H1 (cell line): ENCODE data around the gene LCNL1. TPM values are rescaled to one million over a fixed set of nuclear protein-coding genes. Genes with fewer than 3 reads are reported as not detected.

Experiments used
- CTCF ChIA-PET: fragments of 300-600 bp; sonication (Branson Sonifier 250); formaldehyde crosslinking; loops from one replicate; lab custom pipeline; 2021; ENCODE audit not compliant: partially characterized antibody; lab: Charles Lee
- POLR2A ChIA-PET: fragments of 300-600 bp; sonication (Branson Sonifier 250); formaldehyde crosslinking; loops from one replicate; lab custom pipeline; 2021; ENCODE audit warnings: inconsistent platforms; ENCODE audit not compliant: partially characterized antibody; lab: Charles Lee
- DNase-seq, 2 experiments: peaks; one replicate each; pipeline versions ENCODE4 v3.0.0 to v3.0.0-alpha.2; 2010 to 2022; ENCODE audit warnings: low spot score in 2 of 2, low read depth in 1 of 2, mixed read lengths in 1 of 2
- FAIRE-seq: peaks from 2 replicates; lab custom pipeline; 2011; peaks lifted over from hg19 to GRCh38; lab: Jason Lieb, UNC
- H2AFZ ChIP-seq: 2 replicates; pipeline ENCODE4 v1.8.1; 2012; ENCODE audit warnings: low read length, inconsistent platforms
- H2AK5ac ChIP-seq: 2 replicates; pipeline ENCODE4 v1.6.1; 2013; ENCODE audit warnings: low read depth, low read length
- H2BK120ac ChIP-seq: replicated peaks from 2 replicates; pipeline ENCODE3; 2013; ENCODE audit warnings: low read depth, low read length, inconsistent platforms
- H2BK12ac ChIP-seq: 2 replicates; pipeline ENCODE4 v1.6.1; 2013; ENCODE audit warnings: low read depth, low read length
- H2BK15ac ChIP-seq: 2 replicates; pipeline ENCODE4 v1.6.1; 2013; ENCODE audit warnings: low read length
- H2BK20ac ChIP-seq: 2 replicates; pipeline ENCODE4 v1.6.1; 2013; ENCODE audit warnings: low read length
- H2BK5ac ChIP-seq: 2 replicates; pipeline ENCODE4 v1.6.1; 2013; ENCODE audit warnings: low read depth, low read length
- H3K14ac ChIP-seq: 2 replicates; pipeline ENCODE4 v1.6.1; 2013; ENCODE audit warnings: inconsistent platforms; ENCODE audit not compliant: insufficient read length
- H3K18ac ChIP-seq: 2 replicates; pipeline ENCODE4 v1.6.1; 2013; ENCODE audit warnings: low read length; ENCODE audit errors: extremely low read depth
- H3K23ac ChIP-seq: 2 replicates; pipeline ENCODE4 v1.6.1; 2013; ENCODE audit warnings: inconsistent platforms; ENCODE audit not compliant: insufficient read length
- H3K23me2 ChIP-seq: 2 replicates; pipeline ENCODE4 v1.6.1; 2013; ENCODE audit warnings: low read depth, low read length
- H3K27ac ChIP-seq: 2 replicates; pipeline ENCODE4 v1.6.1; 2011; ENCODE audit warnings: low read depth, low read length, inconsistent platforms
- H3K27me3 ChIP-seq, 4 experiments: replicated peaks in 1 of 4; 1 replicate in 1 of 4; 2 replicates in 3 of 4; pipeline versions ENCODE4 v1.6.1 to v1.8.1; 2011 to 2013; ENCODE audit warnings: low read length in 3 of 4, mild to moderate bottlenecking in 3 of 4, inconsistent platforms in 2 of 4, mixed read lengths in 2 of 4, moderate library complexity in 1 of 4; ENCODE audit not compliant: control insufficient read depth in 3 of 4, insufficient read depth in 3 of 4; ENCODE audit errors: extremely low read depth in 1 of 4
- H3K36me3 ChIP-seq, 4 experiments: 2 replicates each; pipeline versions ENCODE4 v1.6.1 to v1.8.1; 2011 to 2013; ENCODE audit warnings: mild to moderate bottlenecking in 4 of 4, low read length in 3 of 4, moderate library complexity in 2 of 4, control low read depth in 1 of 4, inconsistent platforms in 1 of 4; ENCODE audit not compliant: insufficient read depth in 4 of 4, control insufficient read depth in 2 of 4
- H3K4ac ChIP-seq: replicated peaks from 2 replicates; pipeline ENCODE3; 2013; ENCODE audit warnings: low read length, low read depth, mixed read lengths, inconsistent platforms; ENCODE audit not compliant: insufficient read length
- H3K4me1 ChIP-seq, 4 experiments: replicated peaks in 1 of 4; 1 replicate in 1 of 4; 2 replicates in 3 of 4; pipeline versions ENCODE4 v1.6.1 to v1.8.1; 2011 to 2013; ENCODE audit warnings: low read length in 3 of 4, inconsistent platforms in 2 of 4, mixed read lengths in 1 of 4; ENCODE audit not compliant: insufficient read depth in 4 of 4, control insufficient read depth in 3 of 4
- H3K4me2 ChIP-seq, 2 experiments: 2 replicates each; pipeline versions ENCODE4 v1.6.1 to v1.8.1; 2011 to 2013; ENCODE audit warnings: low read depth in 2 of 2, low read length in 2 of 2, control low read depth in 1 of 2, inconsistent platforms in 1 of 2, mild to moderate bottlenecking in 1 of 2; ENCODE audit not compliant: insufficient read depth in 1 of 2
- H3K4me3 ChIP-seq, 4 experiments: fragments of 200-600, 300-600 bp in 1 of 4; sonication (generic), shearing (Covaris generic), sonication (Bioruptor Twin) in 1 of 4; 2 replicates each; pipeline versions ENCODE4 v1.5.1 to v1.8.1; 2011 to 2016; ENCODE audit warnings: low read length in 4 of 4, low read depth in 3 of 4, control low read depth in 2 of 4, inconsistent platforms in 2 of 4, mild to moderate bottlenecking in 2 of 4, mixed read lengths in 1 of 4, moderate library complexity in 1 of 4; ENCODE audit not compliant: insufficient read depth in 2 of 4; ENCODE audit errors: extremely low read depth in 1 of 4
- H3K56ac ChIP-seq: replicated peaks from 2 replicates; pipeline ENCODE3; 2013; ENCODE audit warnings: low read depth, mild to moderate bottlenecking, mixed read lengths, low read length, inconsistent platforms; ENCODE audit not compliant: insufficient read length
- H3K79me1 ChIP-seq: 2 replicates; pipeline ENCODE4 v1.6.1; 2013; ENCODE audit warnings: low read depth, low read length, control low read depth
- H3K79me2 ChIP-seq, 2 experiments: 2 replicates each; pipeline versions ENCODE4 v1.6.1 to v1.8.1; 2012 to 2013; ENCODE audit warnings: low read length in 2 of 2, mild to moderate bottlenecking in 2 of 2, inconsistent platforms in 1 of 2; ENCODE audit not compliant: insufficient read depth in 2 of 2, control insufficient read depth in 1 of 2
- H3K9ac ChIP-seq, 4 experiments: replicated peaks in 1 of 4; 1 replicate in 1 of 4; 2 replicates in 3 of 4; pipeline versions ENCODE4 v1.6.1 to v1.8.1; 2011 to 2013; ENCODE audit warnings: low read depth in 3 of 4, low read length in 3 of 4, control low read depth in 2 of 4, mild to moderate bottlenecking in 2 of 4, moderate library complexity in 2 of 4, inconsistent platforms in 1 of 4; ENCODE audit errors: extremely low read depth in 1 of 4
- H3K9me3 ChIP-seq, 2 experiments: 2 replicates each; pipeline versions ENCODE4 v1.6.1 to v1.8.1; 2012 to 2013; ENCODE audit warnings: mild to moderate bottlenecking in 2 of 2, moderate library complexity in 2 of 2, control low read depth in 1 of 2, inconsistent platforms in 1 of 2, low read depth in 1 of 2, low read length in 1 of 2, mixed read lengths in 1 of 2; ENCODE audit not compliant: insufficient read depth in 2 of 2
- H4K20me1 ChIP-seq, 2 experiments: replicated peaks in 1 of 2; 2 replicates each; pipeline versions ENCODE3 to v1.8.1; 2011 to 2013; ENCODE audit warnings: inconsistent platforms in 2 of 2, low read length in 2 of 2, mild to moderate bottlenecking in 1 of 2; ENCODE audit not compliant: insufficient read depth in 2 of 2, control insufficient read depth in 1 of 2
- H4K5ac ChIP-seq: 2 replicates; pipeline ENCODE4 v1.6.1; 2013; ENCODE audit warnings: low read length, low read depth, mixed read lengths, inconsistent platforms; ENCODE audit not compliant: insufficient read length
- H4K8ac ChIP-seq: 2 replicates; pipeline ENCODE4 v1.8.0; 2013; ENCODE audit warnings: mild to moderate bottlenecking, moderate library complexity, low read length, inconsistent platforms; ENCODE audit not compliant: insufficient read depth; ENCODE audit errors: extremely low read depth
- H4K91ac ChIP-seq: replicated peaks from 2 replicates; pipeline ENCODE3; 2013; ENCODE audit warnings: low read length, mixed read lengths, inconsistent platforms; ENCODE audit not compliant: insufficient read length
- EGR1 ChIP-seq: IDR thresholded peaks from 2 replicates; pipeline ENCODE4 v1.6.1; 2011; ENCODE audit warnings: low read depth, low read length, borderline replicate concordance
- FOSL1 ChIP-seq: IDR thresholded peaks from 2 replicates; pipeline ENCODE4 v1.6.1; 2011; ENCODE audit warnings: mild to moderate bottlenecking, low read depth, low read length, moderate library complexity; ENCODE audit not compliant: insufficient read depth
- SP4 ChIP-seq: IDR thresholded peaks from 2 replicates; pipeline ENCODE4 v1.6.1; 2012; ENCODE audit warnings: low read length, inconsistent platforms
- TAF1 ChIP-seq: IDR thresholded peaks from 2 replicates; pipeline ENCODE4 v1.6.1; 2011; ENCODE audit warnings: mild to moderate bottlenecking, low read depth, low read length
- TAF7 ChIP-seq: optimal IDR thresholded peaks from 2 replicates; pipeline ENCODE3; 2011; ENCODE audit warnings: low read depth, mild to moderate bottlenecking, inconsistent platforms, low read length, moderate library complexity, borderline replicate concordance
- TEAD4 ChIP-seq: IDR thresholded peaks from 2 replicates; pipeline ENCODE4 v1.6.1; 2012; ENCODE audit warnings: low read depth, low read length, inconsistent platforms, mixed read lengths
- WGBS, 2 experiments: shearing (Covaris generic) in 1 of 2; methylation state at CpG; one replicate each; pipeline versions ENCODE4 v1.1.6 to v1.1.7; 2013 to 2015; ENCODE audit warnings: low lambda C conversion rate in 2 of 2, mixed read lengths in 2 of 2, inconsistent platforms in 1 of 2, low coverage in 1 of 2, missing lambda C conversion rate in 1 of 2; ENCODE audit not compliant: insufficient replicate concordance in 2 of 2, insufficient coverage in 1 of 2, insufficient read length in 1 of 2; ENCODE audit errors: extremely low coverage in 1 of 2, missing lambda C conversion rate in 1 of 2; 5-methylcytosine and 5-hydroxymethylcytosine counted together
- polyA plus RNA-seq, 7 experiments: library from polyadenylated mRNA; depleted of rRNA in 3 of 7; stranded (reverse) in 5 of 7; unstranded in 2 of 7; fragments of >200 nt in 5 of 7; fragments of 200-250 nt in 2 of 7; gene quantifications; 1 replicate in 5 of 7; 2 replicates in 1 of 7; 4 replicates in 1 of 7; pipeline versions ENCODE4 v1.2.1 to v1.2.3, GENCODE V29; 2011 to 2013; ENCODE audit warnings: missing spikeins in 2 of 7, mixed read lengths in 2 of 7
- total RNA-seq: library from RNA; stranded (reverse); fragmentation: NEBNext Ultra II Directional; extraction: Animal tissue kit (Norgen Biotek cat#: 25700); gene quantifications from 2 replicates; pipeline ENCODE4 v1.2.1, GENCODE V29; 2021
- TF ChIP-seq, protein P1 (sequence below): IDR thresholded peaks from 2 replicates; pipeline ENCODE4 v1.6.1; 2012; ENCODE audit warnings: inconsistent platforms
- TF ChIP-seq, protein P2 (sequence below): IDR thresholded peaks from 2 replicates; pipeline ENCODE4 v1.6.1; 2011; ENCODE audit warnings: low read depth, mild to moderate bottlenecking, low read length; ENCODE audit not compliant: insufficient read depth
- TF ChIP-seq, protein P3 (sequence below): IDR thresholded peaks from 2 replicates; pipeline ENCODE4 v1.6.1; 2012; ENCODE audit warnings: inconsistent platforms

The LCNL1 gene
- total and polyA plus RNA-seq, 2 of the 8 experiments (the other 6 are each of a cell fraction or from before 2014, with no cell fraction given) = 0.11 TPM; not detected in 1

DNA sequence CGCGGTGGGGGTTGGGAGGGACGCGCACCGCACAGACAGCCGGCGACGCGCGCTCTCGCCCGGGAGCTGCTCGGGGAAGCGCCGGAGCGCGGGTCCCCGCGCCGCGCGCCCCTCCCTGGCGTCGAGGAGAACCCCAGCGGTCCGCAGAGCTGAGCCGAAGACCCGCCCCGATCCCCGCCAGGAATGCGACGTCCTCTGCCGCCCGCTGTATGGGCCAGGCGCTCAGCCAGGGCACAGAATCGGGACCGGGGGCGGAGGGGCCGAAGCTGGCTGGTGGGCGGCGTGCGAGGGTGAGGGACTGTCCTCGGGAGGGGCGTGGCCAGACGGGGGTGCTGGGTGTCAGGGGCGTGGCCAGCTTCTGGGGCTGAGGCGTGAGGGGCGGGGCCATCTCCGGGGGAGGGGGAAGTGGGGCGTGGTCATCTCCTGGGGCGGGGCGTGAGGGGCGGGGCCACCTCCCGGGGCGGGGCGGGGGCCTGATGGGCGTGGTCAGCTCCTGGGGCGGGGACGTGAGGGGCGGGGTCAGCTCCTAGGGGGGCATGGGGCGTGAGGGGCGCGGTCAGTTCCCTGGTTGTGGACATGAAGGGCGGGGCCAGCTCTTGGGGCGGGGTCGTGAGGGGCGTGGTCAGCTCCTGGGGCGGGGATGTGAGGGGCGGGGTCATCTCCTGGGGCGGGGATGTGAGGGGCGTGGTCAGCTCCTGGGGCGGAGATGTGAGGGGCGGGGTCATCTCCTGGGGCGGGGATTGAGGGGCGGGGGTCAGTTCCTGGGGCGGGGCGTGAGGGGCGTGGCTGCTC is 4.5 kb upstream of the LCNL1 start:
- Histone ChIP-seq H4K20me1 (peaks cover 0 to 2% of the 10 kb centered on the region in 2 experiments), H3K4me3 (peak overlapping the region; percentile 43 to 73 (median 52)), H3K14ac (no peak overlapping the region), H2BK5ac (no peak overlapping the region; the same call in 1 of the 2 replicates), H3K27me3 (peaks cover 0 to 5% (median 2%) of the 10 kb centered on the region in 4 experiments; a peak in 2 of 7 replicates), H3K79me1 (no peaks in the 10 kb centered on the region), H3K79me2 (no peaks in the 10 kb centered on the region), H4K91ac (no peak overlapping the region), H3K56ac (no peak overlapping the region), H3K36me3 (no peaks in the 10 kb centered on the region), H3K23ac (no peak overlapping the region), H3K4me1 (peaks cover 0 to 12% (median 5%) of the 10 kb centered on the region in 4 experiments; a peak in 5 of 7 replicates), H2AK5ac (no peak overlapping the region), H3K9ac (peak overlapping the region in 1 of 4 experiments; percentile 34; a peak in 2 of 7 replicates), H2BK12ac (peak overlapping the region; percentile 80; the same call in 1 of the 2 replicates), H3K18ac (peak overlapping the region; percentile 78), H3K4ac (peak overlapping the region; percentile 38), H2BK15ac (no peak overlapping the region), H4K8ac (peak overlapping the region; percentile 25; the same call in 1 of the 2 replicates), H3K23me2 (peaks cover 8% of the 10 kb centered on the region; the same call in 1 of the 2 replicates), H4K5ac (no peak overlapping the region), H3K9me3 (no peaks in the 10 kb centered on the region), H2BK120ac (no peak overlapping the region), H2BK20ac (no peak overlapping the region), H2AFZ (no peak overlapping the region), H3K4me2 (peak overlapping the region; percentile 69 to 91), H3K27ac (no peak overlapping the region)
- peak; percentile 68 to 98 for DNase-seq
- CTCF ChIA-PET = interaction anchor here (0.6 to 5.6 kb wide), 12 partner anchors 10 to 171 kb away, joined by 3 to 41 read pairs (median 5); partner anchors contain the start of gene PAXX
- POLR2A ChIA-PET = interaction anchor here (0.9 to 1.0 kb wide), 3 partner anchors 15 to 19 kb away, joined by 3 to 4 read pairs (median 3); partner anchors contain the start of gene CLIC3
- no peak for FAIRE-seq
- WGBS, 2 experiments = 3% methylated on average over 18 of the region's 78 CpGs; no CpG with 5 or more reads in 1 of the 2 experiments
- TF ChIP-seq FOSL1 = no peak
- peak; percentile 37; the same call in 1 of the 2 replicates for TF ChIP-seq EGR1
- TF ChIP-seq SP4 = peak; percentile 75; the same call in 1 of the 2 replicates
- TF ChIP-seq TEAD4 = peak; percentile 77
- TF ChIP-seq TAF7 = peak; percentile 30
- TF ChIP-seq, protein P1, sequence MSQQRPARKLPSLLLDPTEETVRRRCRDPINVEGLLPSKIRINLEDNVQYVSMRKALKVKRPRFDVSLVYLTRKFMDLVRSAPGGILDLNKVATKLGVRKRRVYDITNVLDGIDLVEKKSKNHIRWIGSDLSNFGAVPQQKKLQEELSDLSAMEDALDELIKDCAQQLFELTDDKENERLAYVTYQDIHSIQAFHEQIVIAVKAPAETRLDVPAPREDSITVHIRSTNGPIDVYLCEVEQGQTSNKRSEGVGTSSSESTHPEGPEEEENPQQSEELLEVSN = 0 out of 2 replicates have a peak, but pooled peaks have one; percentile 13
- TF ChIP-seq, protein P2, sequence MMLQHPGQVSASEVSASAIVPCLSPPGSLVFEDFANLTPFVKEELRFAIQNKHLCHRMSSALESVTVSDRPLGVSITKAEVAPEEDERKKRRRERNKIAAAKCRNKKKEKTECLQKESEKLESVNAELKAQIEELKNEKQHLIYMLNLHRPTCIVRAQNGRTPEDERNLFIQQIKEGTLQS = no peak
- TF ChIP-seq, protein P3, sequence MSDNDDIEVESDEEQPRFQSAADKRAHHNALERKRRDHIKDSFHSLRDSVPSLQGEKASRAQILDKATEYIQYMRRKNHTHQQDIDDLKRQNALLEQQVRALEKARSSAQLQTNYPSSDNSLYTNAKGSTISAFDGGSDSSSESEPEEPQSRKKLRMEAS = no peak
- TF ChIP-seq TAF1 = no peak
